ENCODE measurements around the gene USH2A.

Gene USH2A

GRCh38 chr1:215845234-215845891 lies 577.9 kb downstream of the USH2A start:
- Histone ChIP-seq H3K4me1 (ENCODE audit: control insufficient read depth in 5 of 5, insufficient read depth in 5 of 5, low read length in 5 of 5) (no peaks in the 10 kb centered on the region), H3K36me3 (ENCODE audit: control insufficient read depth in 5 of 5, insufficient read depth in 5 of 5, low read length in 5 of 5) (no peaks in the 10 kb centered on the region), H3K4me3 (ENCODE audit: low read depth in 1 of 5, low read length in 5 of 5) (no peak overlapping the region), H3K9ac (ENCODE audit: low read length in 5 of 5) (no peak overlapping the region), H3K27ac (ENCODE audit: low read depth, low read length) (no peak overlapping the region), H3K27me3 (ENCODE audit: control insufficient read depth in 5 of 5, insufficient read depth in 4 of 5, low read length in 5 of 5) (no peaks in the 10 kb centered on the region), H3K9me3 (ENCODE audit: control insufficient read depth in 5 of 5, low read length in 5 of 5) (peaks cover 0 to 6% (median 0%) of the 10 kb centered on the region in 5 donors)

DNA sequence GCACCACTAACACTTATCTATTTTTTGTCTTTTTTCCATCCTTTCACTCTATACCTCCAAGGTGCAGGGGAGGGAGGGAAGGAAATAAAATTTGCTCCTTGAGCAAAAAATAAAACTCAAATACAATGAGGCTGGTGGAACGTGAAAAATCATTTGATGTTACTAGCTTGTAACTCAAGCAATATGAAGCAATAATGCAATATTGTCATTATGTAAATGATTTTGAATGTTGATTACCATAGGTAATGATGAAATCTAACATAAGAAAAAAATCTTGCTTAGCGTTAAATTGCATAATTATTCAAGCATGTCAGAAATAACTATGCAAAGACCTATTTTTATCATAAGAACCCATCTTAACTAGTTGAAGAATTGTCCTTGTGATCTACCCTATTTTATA lies 578.5 kb downstream of the USH2A start:
- H3K36me3 ChIP-seq (ENCODE audit: control insufficient read depth in 5 of 5, insufficient read depth in 5 of 5, low read length in 5 of 5), result no peaks in the 10 kb centered on the region
- H3K27me3 ChIP-seq (ENCODE audit: control insufficient read depth in 5 of 5, insufficient read depth in 4 of 5, low read length in 5 of 5), result no peaks in the 10 kb centered on the region
- H3K9me3 ChIP-seq (ENCODE audit: control insufficient read depth in 5 of 5, low read length in 5 of 5), result peaks cover 0 to 6% (median 0%) of the 10 kb centered on the region in 5 donors
- H3K4me1 ChIP-seq (ENCODE audit: control insufficient read depth in 5 of 5, insufficient read depth in 5 of 5, low read length in 5 of 5), result no peaks in the 10 kb centered on the region
- no peak overlapping the region for H3K4me3 ChIP-seq (ENCODE audit: low read depth in 1 of 5, low read length in 5 of 5)
- no peak overlapping the region for H3K27ac ChIP-seq (ENCODE audit: low read depth, low read length)
- H3K9ac ChIP-seq (ENCODE audit: low read length in 5 of 5), result no peak overlapping the region

GRCh38 chr1:215844266-215844665 lies 579.0 kb downstream of the USH2A start:
- no peaks in the 10 kb centered on the region for H3K36me3 ChIP-seq (ENCODE audit: control insufficient read depth in 5 of 5, insufficient read depth in 5 of 5, low read length in 5 of 5)

GRCh38 chr1:215842905-215843304 lies 580.3 kb downstream of the USH2A start:
- Histone ChIP-seq H3K9ac (ENCODE audit: low read length in 5 of 5) (no peak overlapping the region), H3K27ac (ENCODE audit: low read depth, low read length) (no peak overlapping the region), H3K9me3 (ENCODE audit: control insufficient read depth in 5 of 5, low read length in 5 of 5) (peaks cover 0 to 6% (median 0%) of the 10 kb centered on the region in 5 donors), H3K4me3 (ENCODE audit: low read depth in 1 of 5, low read length in 5 of 5) (no peak overlapping the region), H3K4me1 (ENCODE audit: control insufficient read depth in 5 of 5, insufficient read depth in 5 of 5, low read length in 5 of 5) (no peaks in the 10 kb centered on the region), H3K36me3 (ENCODE audit: control insufficient read depth in 5 of 5, insufficient read depth in 5 of 5, low read length in 5 of 5) (no peaks in the 10 kb centered on the region), H3K27me3 (ENCODE audit: control insufficient read depth in 5 of 5, insufficient read depth in 4 of 5, low read length in 5 of 5) (no peaks in the 10 kb centered on the region)

More at GRCh38 chr1:215844266-215844665, 579.0 kb downstream of the USH2A start:
- H3K27ac ChIP-seq (ENCODE audit: low read depth, low read length), result no peak overlapping the region
- H3K4me3 ChIP-seq (ENCODE audit: low read depth in 1 of 5, low read length in 5 of 5), result no peak overlapping the region
- H3K4me1 ChIP-seq (ENCODE audit: control insufficient read depth in 5 of 5, insufficient read depth in 5 of 5, low read length in 5 of 5), result no peaks in the 10 kb centered on the region
- H3K9me3 ChIP-seq (ENCODE audit: control insufficient read depth in 5 of 5, low read length in 5 of 5), result peaks cover 0 to 6% (median 0%) of the 10 kb centered on the region in 5 donors
- H3K27me3 ChIP-seq (ENCODE audit: control insufficient read depth in 5 of 5, insufficient read depth in 4 of 5, low read length in 5 of 5), result no peaks in the 10 kb centered on the region
- no peak overlapping the region for H3K9ac ChIP-seq (ENCODE audit: low read length in 5 of 5)

DNA sequence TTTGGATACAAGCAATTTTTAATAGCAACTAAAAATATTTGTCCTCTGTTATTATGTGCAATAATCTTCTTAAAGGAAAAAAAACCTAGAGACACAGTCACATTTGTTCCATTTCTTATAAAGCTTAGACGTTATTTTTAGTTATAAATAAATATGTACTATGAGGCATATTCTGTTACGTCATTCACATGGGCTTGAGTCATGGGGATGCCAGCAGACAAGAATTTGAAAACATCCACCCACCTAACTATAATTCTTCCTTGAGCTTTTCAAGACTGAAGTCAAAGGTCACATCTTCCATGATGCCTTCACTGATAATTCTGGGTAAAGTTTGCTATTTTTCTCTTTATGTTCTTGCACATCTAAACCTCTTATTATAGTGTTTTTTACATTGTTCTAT lies 587.3 kb downstream of the USH2A start:
- Histone ChIP-seq H3K4me1 (ENCODE audit: control insufficient read depth in 5 of 5, insufficient read depth in 5 of 5, low read length in 5 of 5) (no peaks in the 10 kb centered on the region), H3K36me3 (ENCODE audit: control insufficient read depth in 5 of 5, insufficient read depth in 5 of 5, low read length in 5 of 5) (no peaks in the 10 kb centered on the region), H3K9ac (ENCODE audit: low read length in 5 of 5) (no peak overlapping the region), H3K27me3 (ENCODE audit: control insufficient read depth in 5 of 5, insufficient read depth in 4 of 5, low read length in 5 of 5) (no peaks in the 10 kb centered on the region), H3K4me3 (ENCODE audit: low read depth in 1 of 5, low read length in 5 of 5) (no peak overlapping the region), H3K9me3 (ENCODE audit: control insufficient read depth in 5 of 5, low read length in 5 of 5) (peaks cover 0 to 2% (median 0%) of the 10 kb centered on the region in 5 donors), H3K27ac (ENCODE audit: low read depth, low read length) (no peak overlapping the region)

DNA sequence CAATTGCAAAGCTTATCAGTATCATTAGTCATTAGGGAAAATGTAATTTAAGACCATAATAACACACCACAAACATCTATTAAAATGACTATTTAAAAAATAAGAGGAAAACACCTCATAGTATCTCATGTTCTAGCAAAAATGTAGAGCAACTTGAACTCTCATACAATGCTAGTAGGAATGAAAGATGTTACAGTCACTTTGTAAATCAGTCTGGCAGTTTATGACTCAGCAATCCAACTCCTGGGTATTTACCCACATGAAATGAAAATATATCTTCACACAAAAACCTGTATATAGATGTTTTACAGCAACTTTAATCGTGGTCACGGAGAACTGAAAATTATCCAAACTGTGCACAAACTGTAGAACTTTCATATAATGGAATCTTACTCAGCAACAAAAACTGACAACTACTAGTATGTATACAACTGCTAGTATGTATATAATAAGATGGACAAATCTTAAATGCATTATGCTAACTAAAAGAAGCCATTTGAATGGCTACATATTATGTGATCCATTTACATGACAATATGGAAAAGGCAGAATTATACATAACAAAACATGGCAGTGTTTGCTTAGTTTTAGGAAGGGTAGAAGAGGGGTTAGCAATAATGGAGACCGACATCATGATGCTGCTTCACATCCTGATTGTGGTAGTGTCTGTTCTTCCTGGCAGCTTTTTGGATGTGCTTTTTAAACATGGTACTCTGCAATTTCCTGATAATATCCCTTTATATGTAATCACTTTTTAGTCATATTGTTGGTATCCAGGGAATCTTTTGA lies 589.1 kb downstream of the USH2A start:
- H3K9ac ChIP-seq (ENCODE audit: low read length in 5 of 5), result no peak overlapping the region
- H3K36me3 ChIP-seq (ENCODE audit: control insufficient read depth in 5 of 5, insufficient read depth in 5 of 5, low read length in 5 of 5), result no peaks in the 10 kb centered on the region
- no peak overlapping the region for H3K4me3 ChIP-seq (ENCODE audit: low read depth in 1 of 5, low read length in 5 of 5)
- no peak overlapping the region for H3K27ac ChIP-seq (ENCODE audit: low read depth, low read length)
- peaks cover 0 to 2% (median 0%) of the 10 kb centered on the region in 5 donors for H3K9me3 ChIP-seq (ENCODE audit: control insufficient read depth in 5 of 5, low read length in 5 of 5)
- peaks cover 0 to 6% (median 0%) of the 10 kb centered on the region in 5 donors for H3K4me1 ChIP-seq (ENCODE audit: control insufficient read depth in 5 of 5, insufficient read depth in 5 of 5, low read length in 5 of 5)
- no peaks in the 10 kb centered on the region for H3K27me3 ChIP-seq (ENCODE audit: control insufficient read depth in 5 of 5, insufficient read depth in 4 of 5, low read length in 5 of 5)

- Histone ChIP-seq H3K27ac (ENCODE audit: low read depth, low read length) (no peak overlapping the region), H3K4me3 (ENCODE audit: low read depth in 1 of 5, low read length in 5 of 5) (no peak overlapping the region), H3K4me1 (ENCODE audit: control insufficient read depth in 5 of 5, insufficient read depth in 5 of 5, low read length in 5 of 5) (peaks cover 0 to 6% (median 0%) of the 10 kb centered on the region in 5 donors), H3K9me3 (ENCODE audit: control insufficient read depth in 5 of 5, low read length in 5 of 5) (peaks cover 0 to 2% (median 0%) of the 10 kb centered on the region in 5 donors), H3K36me3 (ENCODE audit: control insufficient read depth in 5 of 5, insufficient read depth in 5 of 5, low read length in 5 of 5) (no peaks in the 10 kb centered on the region), H3K9ac (ENCODE audit: low read length in 5 of 5) (no peak overlapping the region), H3K27me3 (ENCODE audit: control insufficient read depth in 5 of 5, insufficient read depth in 4 of 5, low read length in 5 of 5) (no peaks in the 10 kb centered on the region)
These were observed 592.9 kb downstream of the USH2A start for GRCh38 chr1:215830226-215830810.

DNA sequence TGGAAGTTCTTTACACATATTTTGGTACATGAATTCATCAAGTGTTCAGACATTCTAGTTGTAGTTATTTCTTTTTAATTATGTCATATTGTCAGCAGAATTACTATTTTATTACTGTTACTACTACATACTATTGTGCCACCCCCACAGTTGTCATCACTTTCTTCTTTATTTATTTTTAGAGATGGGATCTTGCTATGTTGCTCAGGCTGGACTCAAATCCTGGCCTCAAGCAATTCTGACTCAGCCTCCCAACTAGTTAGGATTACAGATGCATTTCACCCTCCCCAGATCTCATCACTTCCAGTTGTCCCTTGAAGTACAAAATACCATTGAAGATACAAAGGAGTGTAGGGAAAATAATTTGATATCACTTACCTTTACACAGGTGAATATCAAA lies 598.2 kb downstream of the USH2A start:
- H3K4me1 ChIP-seq (ENCODE audit: control insufficient read depth in 5 of 5, insufficient read depth in 5 of 5, low read length in 5 of 5), result peaks cover 0 to 4% (median 0%) of the 10 kb centered on the region in 5 donors
- H3K9ac ChIP-seq (ENCODE audit: low read length in 5 of 5), result no peak overlapping the region
- peaks cover 0 to 3% (median 0%) of the 10 kb centered on the region in 5 donors for H3K9me3 ChIP-seq (ENCODE audit: control insufficient read depth in 5 of 5, low read length in 5 of 5)
- no peaks in the 10 kb centered on the region for H3K27me3 ChIP-seq (ENCODE audit: control insufficient read depth in 5 of 5, insufficient read depth in 4 of 5, low read length in 5 of 5)
- H3K4me3 ChIP-seq (ENCODE audit: low read depth in 1 of 5, low read length in 5 of 5), result no peak overlapping the region
- H3K27ac ChIP-seq (ENCODE audit: low read depth, low read length), result no peak overlapping the region
- no peaks in the 10 kb centered on the region for H3K36me3 ChIP-seq (ENCODE audit: control insufficient read depth in 5 of 5, insufficient read depth in 5 of 5, low read length in 5 of 5)

DNA sequence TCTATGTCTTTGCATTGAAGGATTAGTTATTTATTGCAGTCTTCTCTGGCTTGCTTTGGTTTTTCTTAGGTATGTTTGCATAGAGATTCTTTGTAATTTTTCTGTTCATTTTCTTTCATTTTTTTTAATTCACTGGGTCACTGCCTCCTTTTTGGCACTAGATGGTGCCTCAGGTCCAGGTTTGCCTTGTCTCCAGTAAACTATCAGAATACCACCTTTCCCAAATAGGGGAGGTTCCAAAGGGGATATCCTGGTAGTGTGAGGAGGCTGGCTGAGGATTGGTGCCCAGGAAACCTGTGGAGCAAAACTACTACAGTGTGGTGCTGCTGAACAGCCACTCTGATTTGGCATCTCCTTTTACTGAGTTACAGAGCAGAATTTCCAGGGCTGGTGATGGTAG lies 599.0 kb downstream of the USH2A start:
- H3K4me3 ChIP-seq (ENCODE audit: low read depth in 1 of 5, low read length in 5 of 5), result no peak overlapping the region
- H3K27me3 ChIP-seq (ENCODE audit: control insufficient read depth in 5 of 5, insufficient read depth in 4 of 5, low read length in 5 of 5), result no peaks in the 10 kb centered on the region
- no peak overlapping the region for H3K27ac ChIP-seq (ENCODE audit: low read depth, low read length)
- no peaks in the 10 kb centered on the region for H3K4me1 ChIP-seq (ENCODE audit: control insufficient read depth in 5 of 5, insufficient read depth in 5 of 5, low read length in 5 of 5)
- no peak overlapping the region for H3K9ac ChIP-seq (ENCODE audit: low read length in 5 of 5)
- peaks cover 0 to 3% (median 0%) of the 10 kb centered on the region in 5 donors for H3K9me3 ChIP-seq (ENCODE audit: control insufficient read depth in 5 of 5, low read length in 5 of 5)
- no peaks in the 10 kb centered on the region for H3K36me3 ChIP-seq (ENCODE audit: control insufficient read depth in 5 of 5, insufficient read depth in 5 of 5, low read length in 5 of 5)

DNA sequence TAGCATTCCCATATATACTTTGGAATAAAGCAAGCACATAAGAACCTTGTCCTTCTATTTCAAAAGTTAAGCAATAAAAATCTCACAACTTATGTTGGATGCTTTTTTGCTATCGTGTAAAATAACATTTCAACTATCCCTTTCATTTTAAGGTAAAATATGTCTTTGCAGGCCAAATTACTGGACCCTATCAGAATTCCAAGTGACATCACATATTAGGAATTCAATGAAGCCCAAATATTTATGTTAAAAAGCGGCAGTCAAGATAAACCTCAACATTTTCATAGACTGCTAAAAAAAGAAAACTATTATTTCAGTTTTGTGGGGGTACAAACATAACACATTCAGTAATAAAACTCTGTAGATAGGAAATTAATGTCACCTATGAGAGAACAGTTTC lies 604.1 kb downstream of the USH2A start:
- Histone ChIP-seq H3K4me3 (ENCODE audit: low read depth in 1 of 5, low read length in 5 of 5) (no peak overlapping the region), H3K9me3 (ENCODE audit: control insufficient read depth in 5 of 5, low read length in 5 of 5) (peaks cover 0 to 3% (median 0%) of the 10 kb centered on the region in 5 donors), H3K27ac (ENCODE audit: low read depth, low read length) (no peak overlapping the region), H3K4me1 (ENCODE audit: control insufficient read depth in 5 of 5, insufficient read depth in 5 of 5, low read length in 5 of 5) (no peaks in the 10 kb centered on the region), H3K9ac (ENCODE audit: low read length in 5 of 5) (no peak overlapping the region), H3K36me3 (ENCODE audit: control insufficient read depth in 5 of 5, insufficient read depth in 5 of 5, low read length in 5 of 5) (no peaks in the 10 kb centered on the region), H3K27me3 (ENCODE audit: control insufficient read depth in 5 of 5, insufficient read depth in 4 of 5, low read length in 5 of 5) (no peaks in the 10 kb centered on the region)

Data from subcutaneous abdominal adipose tissue (tissue), 5 donors.